HEK293T (cell line): Measurements from ENCODE around the gene ZNRF3.

Experiments
- CTCF ChIA-PET: fragments of 350-600 bp; formaldehyde crosslinking; extraction: SDS; loops from one replicate; lab custom pipeline; 2021; ENCODE audit warnings: antibody characterized with exemption, inconsistent platforms; lab: Yijun Ruan, JAX
- POLR2A ChIA-PET: fragments of 350-600 bp; formaldehyde crosslinking; extraction: SDS; loops from one replicate; lab custom pipeline; 2020; ENCODE audit warnings: antibody characterized with exemption, inconsistent platforms; lab: Yijun Ruan, JAX
- DNase-seq: peaks from one replicate; pipeline ENCODE4 v3.0.0; 2012; ENCODE audit warnings: mixed read lengths; ENCODE audit errors: extremely low spot score
- ARNT ChIP-seq: fragments of 450-650 bp; IDR thresholded peaks from 2 replicates; pipeline ENCODE4 v1.6.1; 2017; ENCODE audit warnings: mild to moderate bottlenecking
- BHLHE40 ChIP-seq: fragments of 450-650 bp; IDR thresholded peaks from 2 replicates; pipeline ENCODE4 v1.6.1; 2016; ENCODE audit warnings: mild to moderate bottlenecking, moderate library complexity, borderline replicate concordance
- CTBP1 ChIP-seq: fragments of 450-650 bp; IDR thresholded peaks from 2 replicates; pipeline ENCODE4 v1.6.1; 2016; ENCODE audit warnings: borderline replicate concordance
- ELF4 ChIP-seq: fragments of 450-650 bp; IDR thresholded peaks from 2 replicates; pipeline ENCODE4 v1.6.1; 2017; ENCODE audit warnings: antibody characterized with exemption
- FOXA1 ChIP-seq: fragments of 450-650 bp; IDR thresholded peaks from 2 replicates; pipeline ENCODE4 v1.6.1; 2016; ENCODE audit warnings: mild to moderate bottlenecking
- FOXK2 ChIP-seq: fragments of 450-650 bp; IDR thresholded peaks from 2 replicates; pipeline ENCODE4 v1.6.1; 2016; ENCODE audit warnings: mild to moderate bottlenecking
- FOXM1 ChIP-seq: fragments of 450-650 bp; IDR thresholded peaks from 2 replicates; pipeline ENCODE4 v1.6.1; 2017; ENCODE audit warnings: mild to moderate bottlenecking, borderline replicate concordance
- HDGF ChIP-seq: fragments of 450-650 bp; IDR thresholded peaks from 2 replicates; pipeline ENCODE4 v1.6.1; 2017; ENCODE audit warnings: antibody characterized with exemption, borderline replicate concordance
- L3MBTL2 ChIP-seq: fragments of 450-650 bp; conservative IDR thresholded peaks from 2 replicates; pipeline ENCODE4 v1.6.1; 2016; ENCODE audit warnings: mild to moderate bottlenecking
- LEF1 ChIP-seq: fragments of 450-650 bp; IDR thresholded peaks from 2 replicates; pipeline ENCODE4 v1.6.1; 2017; ENCODE audit warnings: mild to moderate bottlenecking, borderline replicate concordance
- NFRKB ChIP-seq: fragments of 450-650 bp; IDR thresholded peaks from 2 replicates; pipeline ENCODE4 v1.6.1; 2016; ENCODE audit warnings: mild to moderate bottlenecking, moderate library complexity
- PKNOX1 ChIP-seq: fragments of 450-650 bp; IDR thresholded peaks from 2 replicates; pipeline ENCODE4 v1.6.1; 2016
- SP1 ChIP-seq: fragments of 450-650 bp; IDR thresholded peaks from 2 replicates; pipeline ENCODE4 v1.6.1; 2017
- SUZ12 ChIP-seq: fragments of 450-650 bp; IDR thresholded peaks from 2 replicates; pipeline ENCODE4 v1.6.1; 2016; ENCODE audit warnings: mild to moderate bottlenecking
- TARDBP ChIP-seq: fragments of 450-650 bp; IDR thresholded peaks from 2 replicates; pipeline ENCODE4 v1.6.1; 2016
- ZNF384 ChIP-seq: fragments of 450-650 bp; IDR thresholded peaks from 2 replicates; pipeline ENCODE4 v1.6.1; 2016

ZNRF3 gene

GRCh38 chr22:28925916-28926315, 42.5 kb downstream of the ZNRF3 start:
- POLR2A ChIA-PET = no interaction called here
- TF ChIP-seq BHLHE40 = no peak
- TF ChIP-seq ARNT = no peak
- TF ChIP-seq PKNOX1 = no peak
- no peak for TF ChIP-seq L3MBTL2
- no peak for TF ChIP-seq CTBP1
- no peak for TF ChIP-seq SUZ12
- no peak for TF ChIP-seq SP1
- no peak for TF ChIP-seq FOXM1
- TF ChIP-seq FOXA1 = no peak
- TF ChIP-seq NFRKB = no peak
- no peak for TF ChIP-seq ZNF384
- TF ChIP-seq TARDBP = no peak
- no peak for TF ChIP-seq LEF1
- TF ChIP-seq ELF4 = no peak
- no peak for TF ChIP-seq HDGF
- no peak for TF ChIP-seq FOXK2
- no peak for DNase-seq
- CTCF ChIA-PET = interaction anchor here (1.2 kb wide), 1 partner anchor 11 kb away, joined by 3 read pairs; no protein-coding TSS in a partner anchor

DNA sequence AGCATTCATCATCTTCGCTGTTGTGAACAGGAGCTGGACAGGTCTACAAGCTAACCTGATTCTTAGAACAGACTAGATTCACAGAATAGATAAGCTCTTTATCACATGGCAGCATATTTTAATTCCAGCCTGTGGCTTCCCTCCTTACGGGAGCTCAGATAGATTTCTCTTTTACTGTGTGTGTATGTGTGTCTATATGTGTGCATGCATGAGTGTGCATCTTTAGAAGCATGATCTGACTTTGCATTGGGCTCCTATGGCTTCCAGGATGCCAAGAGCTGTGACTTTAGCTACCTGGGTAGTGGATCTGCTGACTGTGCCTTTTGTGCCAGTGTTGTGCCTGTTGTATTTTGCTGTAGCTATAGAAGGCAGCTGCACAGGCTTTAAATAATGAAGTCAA, 44.3 kb downstream of the ZNRF3 start:
- no peak for DNase-seq
- ChIA-PET POLR2A (interaction anchor here (0.7 to 1.0 kb wide), 2 partner anchors 11 to 43 kb away, joined by 3 to 4 read pairs; partner anchors contain the start of gene ZNRF3), CTCF (interaction anchor here (0.6 to 1.1 kb wide), 4 partner anchors 9 to 165 kb away, joined by 3 to 8 read pairs (median 6); no protein-coding TSS in a partner anchor)
- TF ChIP-seq LEF1 (no peak), L3MBTL2 (no peak), ZNF384 (no peak), HDGF (no peak), SP1 (no peak), TARDBP (no peak), ELF4 (no peak), NFRKB (no peak), BHLHE40 (no peak), FOXK2 (no peak), CTBP1 (no peak), FOXA1 (no peak), FOXM1 (no peak), ARNT (no peak), PKNOX1 (no peak), SUZ12 (no peak)

GRCh38 chr22:28929197-28929596, 45.8 kb downstream of the ZNRF3 start:
- POLR2A ChIA-PET = no interaction called here
- CTCF ChIA-PET = no interaction called here
- no peak for TF ChIP-seq PKNOX1
- DNase-seq = no peak

DNA sequence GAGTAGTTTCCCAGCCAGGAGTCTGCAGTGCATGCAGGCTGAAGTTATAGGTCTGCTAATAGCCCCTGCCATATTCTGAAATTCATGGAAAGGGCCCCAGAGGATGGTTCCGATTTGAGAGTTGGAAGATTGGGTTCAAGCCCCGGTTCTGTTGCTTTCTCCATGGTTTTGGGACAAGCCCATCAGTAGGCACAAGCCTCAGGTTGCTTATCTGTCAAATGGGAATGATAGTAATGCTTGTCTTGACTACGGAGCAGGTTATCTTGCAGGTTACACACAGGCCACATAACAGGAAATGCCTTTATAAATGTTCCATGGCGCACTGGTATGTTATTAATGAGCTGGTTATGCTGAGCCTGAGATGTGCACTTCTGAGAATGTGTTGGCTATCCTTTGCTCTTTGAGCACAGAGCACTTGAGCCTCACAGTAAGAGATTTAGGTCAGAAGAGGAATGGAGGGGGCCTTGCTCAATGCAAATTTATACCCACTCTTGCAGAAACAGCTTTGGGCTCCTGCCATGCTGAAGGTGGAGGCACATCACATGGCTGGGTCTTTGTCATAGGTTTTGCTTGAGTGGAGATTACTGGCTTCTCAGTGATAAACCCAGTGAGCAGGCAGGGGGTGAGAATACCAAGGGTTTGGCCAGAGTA, 47.1 kb downstream of the ZNRF3 start:
- ChIA-PET POLR2A (no interaction called here), CTCF (interaction anchor here (1.1 kb wide), 1 partner anchor 32 kb away, joined by 3 read pairs; no protein-coding TSS in a partner anchor)
- no peak for DNase-seq
- TF ChIP-seq FOXK2 = no peak
- no peak for TF ChIP-seq LEF1

- DNase-seq = no peak
- ChIA-PET POLR2A (interaction anchor here (1.0 kb wide), 1 partner anchor 36 kb away, joined by 3 read pairs; no protein-coding TSS in a partner anchor), CTCF (interaction anchor here (0.6 to 1.1 kb wide), 2 partner anchors 18 to 30 kb away, joined by 3 to 5 read pairs; no protein-coding TSS in a partner anchor)
- TF ChIP-seq FOXA1 (no peak), HDGF (no peak), FOXK2 (no peak)
Observed at GRCh38 chr22:28931844-28932567, 48.6 kb downstream of the ZNRF3 start.

DNA sequence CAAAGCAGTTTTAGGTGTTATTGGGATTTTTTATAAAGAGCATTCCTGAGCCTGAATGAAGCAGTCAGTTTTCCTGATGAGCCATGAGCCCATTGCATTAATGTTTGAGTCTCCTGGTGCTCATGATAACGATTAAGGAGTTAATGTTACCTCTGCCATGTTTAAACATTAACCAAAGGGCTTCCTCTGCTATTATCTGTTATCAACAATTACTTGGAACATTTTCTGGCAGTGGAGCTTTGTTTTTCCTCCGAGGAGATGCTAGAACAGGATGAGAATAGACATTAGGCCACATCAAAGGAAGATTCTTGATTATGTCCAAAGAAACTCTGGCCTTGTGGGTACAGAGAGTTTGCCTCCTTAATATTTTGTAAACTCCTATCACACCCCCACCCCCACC, 49.9 kb downstream of the ZNRF3 start:
- DNase-seq = no peak
- POLR2A ChIA-PET = no interaction called here
- CTCF ChIA-PET = interaction anchor here (1.9 kb wide), 1 partner anchor 15 kb away, joined by 5 read pairs; no protein-coding TSS in a partner anchor
- TF ChIP-seq PKNOX1 (no peak), ZNF384 (no peak)
